Endothelial cell of umbilical vein (primary cell): ENCODE measurements around the gene ENKD1. TPM values are rescaled to one million over a fixed set of nuclear protein-coding genes. Genes with fewer than 3 reads are reported as not detected.

Experiments
- BruUV-seq: library from RNA; stranded (reverse); fragments of 400-500 nt; replicated peaks from 2 replicates; lab custom pipeline; 2021; lab: Mats Ljungman, UMichigan
- CTCF ChIA-PET: fragments of 300-600, 350-600 bp; sonication (Branson Sonifier 250); formaldehyde crosslinking; loops from one replicate; lab custom pipeline; 2021; ENCODE audit warnings: antibody characterized with exemption, inconsistent platforms; lab: Charles Lee
- POLR2A ChIA-PET: fragments of 300-600, 350-600 bp; sonication (Branson Sonifier 250); formaldehyde crosslinking; loops from one replicate; lab custom pipeline; 2021; ENCODE audit warnings: antibody characterized with exemption, inconsistent platforms; lab: Charles Lee
- DNase-seq: peaks from one replicate; pipeline ENCODE4 v3.0.0-alpha.2; 2011; ENCODE audit warnings: low read depth, low spot score
- FAIRE-seq: peaks from 2 replicates; lab custom pipeline; 2011; peaks lifted over from hg19 to GRCh38; lab: Jason Lieb, UNC
- H2AFZ ChIP-seq: 2 replicates; pipeline ENCODE4 v1.6.0; 2012; ENCODE audit warnings: low read depth, low read length, control low read depth, inconsistent platforms
- H3K27ac ChIP-seq: 2 replicates; pipeline ENCODE4 v1.5.1; 2011; ENCODE audit warnings: low read depth, mild to moderate bottlenecking, control low read depth, low read length, moderate library complexity; ENCODE audit not compliant: insufficient read depth
- H3K27me3 ChIP-seq, 2 experiments: 2 replicates each; pipeline versions ENCODE4 v1.6.0 to v1.6.1; 2011; ENCODE audit warnings: low read length in 2 of 2, mixed read lengths in 1 of 2; ENCODE audit not compliant: control insufficient read depth in 2 of 2, insufficient read depth in 2 of 2
- H3K36me3 ChIP-seq, 2 experiments: 2 replicates in 1 of 2; 3 replicates in 1 of 2; pipeline ENCODE4 v1.5.1; 2011; ENCODE audit warnings: low read length in 2 of 2, mild to moderate bottlenecking in 1 of 2, moderate library complexity in 1 of 2; ENCODE audit not compliant: control insufficient read depth in 2 of 2, insufficient read depth in 2 of 2; ENCODE audit errors: extremely low read depth in 1 of 2
- H3K4me1 ChIP-seq: 3 replicates; pipeline ENCODE4 v1.5.1; 2011; ENCODE audit warnings: mild to moderate bottlenecking, low read length; ENCODE audit not compliant: control insufficient read depth, insufficient read depth; ENCODE audit errors: extremely low read depth
- H3K4me2 ChIP-seq: 2 replicates; pipeline ENCODE4 v1.6.1; 2011; ENCODE audit warnings: low read length, control low read depth, mixed read lengths; ENCODE audit not compliant: insufficient read depth
- H3K4me3 ChIP-seq, 3 experiments: fragments of 200-600 bp in 1 of 3; sonication (generic), shearing (Covaris generic) in 1 of 3; replicated peaks in 1 of 3; 2 replicates each; pipeline ENCODE4 v1.5.1; 2011 to 2016; ENCODE audit warnings: control low read depth in 3 of 3, low read length in 3 of 3, mild to moderate bottlenecking in 2 of 3, inconsistent platforms in 1 of 3, low read depth in 1 of 3, moderate library complexity in 1 of 3; ENCODE audit not compliant: insufficient read depth in 1 of 3
- H3K79me2 ChIP-seq: 2 replicates; pipeline ENCODE4 v1.6.0; 2012; ENCODE audit warnings: low read length, inconsistent platforms; ENCODE audit not compliant: control insufficient read depth, insufficient read depth
- H3K9ac ChIP-seq: replicated peaks from 2 replicates; pipeline ENCODE3; 2011; ENCODE audit warnings: low read length, control low read depth; ENCODE audit not compliant: insufficient read depth; ENCODE audit errors: extremely low read depth
- H3K9me1 ChIP-seq: replicated peaks from 3 replicates; pipeline ENCODE4 v1.6.0; 2011; ENCODE audit warnings: mild to moderate bottlenecking, low read length; ENCODE audit not compliant: control insufficient read depth, insufficient read depth; ENCODE audit errors: extremely low read depth
- H3K9me3 ChIP-seq: replicated peaks from 2 replicates; pipeline ENCODE4 v1.5.1; 2012; ENCODE audit warnings: low read length, inconsistent platforms; ENCODE audit not compliant: control insufficient read depth, insufficient read depth
- H4K20me1 ChIP-seq: replicated peaks from 2 replicates; pipeline ENCODE3; 2011; ENCODE audit warnings: mild to moderate bottlenecking, low read length; ENCODE audit not compliant: control insufficient read depth, insufficient read depth; ENCODE audit errors: extremely low read depth
- EZH2 ChIP-seq: IDR thresholded peaks from 2 replicates; pipeline ENCODE4 v1.6.1; 2012; ENCODE audit warnings: borderline replicate concordance, low read depth, mild to moderate bottlenecking, moderate library complexity, low read length, inconsistent platforms; ENCODE audit not compliant: severe bottlenecking
- FOS ChIP-seq: IDR thresholded peaks from 2 replicates; pipeline ENCODE4 v1.6.1; 2011; ENCODE audit warnings: mild to moderate bottlenecking, low read length, moderate library complexity, borderline replicate concordance; ENCODE audit not compliant: insufficient read depth
- POLR2AphosphoS5 ChIP-seq: IDR thresholded peaks from 2 replicates; pipeline ENCODE4 v1.6.1; 2012; ENCODE audit warnings: low read depth, mild to moderate bottlenecking, control low read depth, low read length, moderate library complexity; ENCODE audit not compliant: insufficient read depth
- dilution Hi-C: fragments of 300-500 bp; cut with MboI; formaldehyde crosslinking; loops from one replicate; pipeline ENCODE4 v1.15.0; 2019; ENCODE audit warnings: low sequenced_read_pairs; ENCODE audit not compliant: extremely low pct_ligation_motif_present
- intact Hi-C: fragments of 100-400 bp; cut with micrococcal nuclease; formaldehyde crosslinking; loops from one replicate; pipeline ENCODE4 v1.10.0; 2022
- polyA plus RNA-seq, 4 experiments: library from polyadenylated mRNA; depleted of rRNA in 3 of 4; stranded (reverse) in 3 of 4; unstranded in 1 of 4; fragments of >200 nt; gene quantifications; 2 replicates each; pipeline versions ENCODE4 v1.2.1 to v1.2.3, GENCODE V29; 2011 to 2012; ENCODE audit warnings: missing spikeins in 1 of 4
- total RNA-seq: library from RNA; stranded (reverse); gene quantifications from 2 replicates; pipeline ENCODE4 v1.2.3, GENCODE V29; 2021

ENKD1 gene
- total and polyA plus RNA-seq, 2 donors (not counting 3 experiments of a cell fraction or from before 2014, with no cell fraction given) = 16.7 to 17.3 TPM

DNA sequence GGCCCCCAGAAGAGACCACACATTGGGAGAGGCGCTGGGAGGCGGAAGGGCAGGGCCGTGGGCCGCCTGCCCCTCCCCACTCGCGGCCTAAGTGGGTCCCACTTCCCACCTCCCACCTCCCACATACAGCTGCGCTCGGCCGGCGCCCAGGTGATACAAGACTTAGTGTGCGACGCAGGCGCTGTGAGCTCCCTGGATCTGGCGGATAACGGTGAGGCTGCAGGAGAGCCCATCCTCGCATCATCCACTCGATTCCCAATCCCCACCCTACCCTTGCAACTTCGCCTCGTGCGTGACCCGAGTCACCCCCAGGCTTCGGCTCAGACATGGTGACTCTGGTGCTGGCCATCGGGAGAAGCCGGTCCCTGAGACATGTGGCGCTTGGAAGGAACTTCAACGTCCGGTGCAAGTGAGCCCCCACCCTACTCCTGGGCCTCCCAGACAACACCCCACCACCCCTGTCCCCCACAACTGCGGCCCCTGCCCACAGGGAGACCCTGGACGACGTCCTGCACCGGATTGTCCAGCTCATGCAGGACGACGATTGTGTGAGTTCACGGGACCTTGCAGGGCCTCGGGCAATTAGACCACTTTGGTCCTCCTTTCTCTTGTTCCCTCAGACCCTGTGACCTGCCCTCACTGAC, 17.7 kb downstream of the ENKD1 start:
- Histone ChIP-seq H3K4me3 (no peak overlapping the region), H2AFZ (no peak overlapping the region), H3K4me1 (peaks cover 5% of the 10 kb centered on the region), H3K27ac (no peak overlapping the region), H3K79me2 (no peaks in the 10 kb centered on the region), H3K4me2 (no peak overlapping the region), H4K20me1 (no peaks in the 10 kb centered on the region), H3K27me3 (peaks cover 36 to 43% of the 10 kb centered on the region in 2 experiments), H3K36me3 (no peaks in the 10 kb centered on the region), H3K9me3 (no peaks in the 10 kb centered on the region), H3K9me1 (no peaks in the 10 kb centered on the region), H3K9ac (no peak overlapping the region)
- DNase-seq (no peak), FAIRE-seq (no peak)
- intact Hi-C loops (no loop called here), dilution Hi-C loops (no loop called here)
- TF ChIP-seq EZH2 (peak; percentile 29), FOS (no peak)
- ChIA-PET POLR2A (no interaction called here), CTCF (interaction anchor here (0.7 to 7.7 kb wide), 7 partner anchors 9 to 127 kb away, joined by 3 to 141 read pairs (median 4); partner anchors contain the start of gene ACD)
- no TSS peak for BruUV-seq

DNA sequence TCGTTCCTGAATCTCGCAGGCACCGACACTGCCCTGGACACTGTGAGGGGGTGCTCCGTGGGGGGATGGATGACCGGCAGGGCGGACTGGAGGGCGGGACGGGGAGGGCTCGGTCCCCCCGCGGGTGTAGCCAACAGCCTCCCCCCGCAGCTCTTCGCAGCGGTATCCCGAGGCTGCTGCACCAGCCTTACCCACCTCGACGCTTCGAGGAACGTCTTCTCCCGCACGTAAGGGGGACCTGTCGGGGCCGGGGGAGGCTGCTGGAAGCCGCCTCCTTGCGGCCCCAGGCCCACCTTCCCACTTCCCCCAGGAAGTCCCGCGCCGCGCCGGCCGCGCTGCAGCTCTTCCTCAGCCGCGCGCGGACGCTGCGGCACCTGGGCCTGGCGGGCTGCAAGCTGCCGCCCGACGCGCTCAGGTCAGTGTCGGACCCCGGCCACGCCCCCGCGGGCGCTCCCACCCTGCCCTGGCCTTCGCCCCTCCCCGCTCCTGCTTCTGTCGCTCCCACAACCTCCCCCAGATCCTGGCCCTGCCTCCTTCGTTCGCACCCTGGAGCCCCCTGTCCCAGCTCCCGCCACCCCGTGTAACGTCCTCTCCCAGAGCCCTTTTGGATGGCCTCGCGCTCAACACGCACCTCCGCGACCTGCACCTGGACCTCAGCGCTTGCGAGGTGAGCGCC, 18.3 kb downstream of the ENKD1 start:
- BruUV-seq = no TSS peak
- no peak overlapping the region for H2AFZ ChIP-seq
- no peak overlapping the region for H3K9ac ChIP-seq
- H3K36me3 ChIP-seq = no peaks in the 10 kb centered on the region
- no peak overlapping the region for H3K4me2 ChIP-seq
- dilution Hi-C loops (no loop called here), intact Hi-C loops (no loop called here)
- no peak overlapping the region for H3K4me3 ChIP-seq
- H3K79me2 ChIP-seq = no peaks in the 10 kb centered on the region
- no peaks in the 10 kb centered on the region for H3K9me1 ChIP-seq
- FAIRE-seq = no peak
- ChIA-PET CTCF (interaction anchor here (1.0 to 7.7 kb wide), 9 partner anchors 8 to 126 kb away, joined by 3 to 166 read pairs (median 4); partner anchors contain the start of genes ACD and CTCF), POLR2A (no interaction called here)
- peaks cover 2% of the 10 kb centered on the region for H3K4me1 ChIP-seq
- H3K27ac ChIP-seq = no peak overlapping the region
- no peaks in the 10 kb centered on the region for H3K9me3 ChIP-seq
- DNase-seq = no peak
- TF ChIP-seq POLR2AphosphoS5 (no peak), EZH2 (peak; percentile 86)
- peaks cover 36 to 38% of the 10 kb centered on the region in 2 experiments for H3K27me3 ChIP-seq
- no peaks in the 10 kb centered on the region for H4K20me1 ChIP-seq
